ENCODE measurements around the gene MGAT5B. TPM values are rescaled to one million over a fixed set of nuclear protein-coding genes. Genes with fewer than 3 reads are reported as not detected.

The MGAT5B gene
- total and polyA plus RNA-seq, 4 donors: 0.02 to 0.25 TPM; not detected in 2

GRCh38 chr17:76940738-76941350 is 72.6 kb downstream of the MGAT5B start:
- TF ChIP-seq ZBTB33 (IDR thresholded peaks at IDR 0.05) (no peak), RXRA (IDR thresholded peaks at IDR 0.05) (no peak), GABPA (IDR thresholded peaks at IDR 0.05 in 1 of 2, conservative IDR thresholded peaks at IDR 0.05 in 1 of 2) (no peak), CTCF (IDR thresholded peaks at IDR 0.05; ENCODE audit: low read depth, low read length, missing input control) (no peak), HNF4G (IDR thresholded peaks at IDR 0.05) (no peak), YY1 (IDR thresholded peaks at IDR 0.05) (no peak), MAX (IDR thresholded peaks at IDR 0.05) (no peak), NR2F2 (IDR thresholded peaks at IDR 0.05) (no peak), RAD21 (IDR thresholded peaks at IDR 0.05) (no peak), FOXA2 (IDR thresholded peaks at IDR 0.05) (no peak), HNF4A (conservative IDR thresholded peaks at IDR 0.05) (no peak), TAF1 (conservative IDR thresholded peaks at IDR 0.05) (no peak)
- Histone ChIP-seq H3K4me1 (ENCODE audit: control insufficient read depth in 4 of 4, insufficient read depth in 4 of 4, low read length in 3 of 4) (no peaks in the 10 kb centered on the region), H3K36me3 (ENCODE audit: control insufficient read depth in 4 of 4, insufficient read depth in 3 of 4, low read depth in 1 of 4, low read length in 3 of 4) (no peaks in the 10 kb centered on the region), H3K9ac (ENCODE audit: low read depth in 1 of 2, low read length in 2 of 2) (no peak overlapping the region), H3K27ac (ENCODE audit: low read depth in 1 of 2, low read length in 2 of 2) (no peak overlapping the region), H3K27me3 (ENCODE audit: control insufficient read depth in 4 of 4, insufficient read depth in 4 of 4, low read length in 3 of 4) (peaks cover 0 to 2% (median under 1%) of the 10 kb centered on the region in 4 donors), H3K4me3 (ENCODE audit: low read depth in 1 of 3, low read length in 3 of 3) (no peak overlapping the region), H3K9me3 (ENCODE audit: control insufficient read depth in 4 of 4, low read length in 3 of 4) (no peaks in the 10 kb centered on the region)
- 86% methylated on average over 13 of the region's 13 CpGs for WGBS
- DNase-seq (ENCODE audit: low spot score): no peak

- H3K4me3 ChIP-seq (ENCODE audit: low read depth in 1 of 3, low read length in 3 of 3): no peak overlapping the region
- H3K9me3 ChIP-seq (ENCODE audit: control insufficient read depth in 4 of 4, low read length in 3 of 4): no peaks in the 10 kb centered on the region
- no peak for TF ChIP-seq YY1 (IDR thresholded peaks at IDR 0.05)
- no peak for TF ChIP-seq RAD21 (IDR thresholded peaks at IDR 0.05)
- no peak for TF ChIP-seq TAF1 (conservative IDR thresholded peaks at IDR 0.05)
- TF ChIP-seq FOXA1 (IDR thresholded peaks at IDR 0.05): no peak
- no peak for TF ChIP-seq ATF3 (IDR thresholded peaks at IDR 0.05)
- no peaks in the 10 kb centered on the region for H3K36me3 ChIP-seq (ENCODE audit: control insufficient read depth in 4 of 4, insufficient read depth in 3 of 4, low read depth in 1 of 4, low read length in 3 of 4)
- DNase-seq (ENCODE audit: low spot score): no peak
- peaks cover 0 to 2% (median under 1%) of the 10 kb centered on the region in 4 donors for H3K27me3 ChIP-seq (ENCODE audit: control insufficient read depth in 4 of 4, insufficient read depth in 4 of 4, low read length in 3 of 4)
- no peaks in the 10 kb centered on the region for H3K4me1 ChIP-seq (ENCODE audit: control insufficient read depth in 4 of 4, insufficient read depth in 4 of 4, low read length in 3 of 4)
- H3K27ac ChIP-seq (ENCODE audit: low read depth in 1 of 2, low read length in 2 of 2): no peak overlapping the region
- WGBS: 72% methylated on average over 7 of the region's 7 CpGs
- no peak overlapping the region for H3K9ac ChIP-seq (ENCODE audit: low read depth in 1 of 2, low read length in 2 of 2)
Observed at GRCh38 chr17:76943202-76943601, 75.0 kb downstream of the MGAT5B start.

GRCh38 chr17:76943781-76944213 is 75.6 kb downstream of the MGAT5B start:
- DNase-seq (ENCODE audit: low spot score): no peak
- Histone ChIP-seq H3K27me3 (ENCODE audit: control insufficient read depth in 4 of 4, insufficient read depth in 4 of 4, low read length in 3 of 4) (peaks cover 0 to 2% (median under 1%) of the 10 kb centered on the region in 4 donors), H3K4me3 (ENCODE audit: low read depth in 1 of 3, low read length in 3 of 3) (no peak overlapping the region), H3K9ac (ENCODE audit: low read depth in 1 of 2, low read length in 2 of 2) (no peak overlapping the region), H3K36me3 (ENCODE audit: control insufficient read depth in 4 of 4, insufficient read depth in 3 of 4, low read depth in 1 of 4, low read length in 3 of 4) (no peaks in the 10 kb centered on the region), H3K27ac (ENCODE audit: low read depth in 1 of 2, low read length in 2 of 2) (no peak overlapping the region), H3K4me1 (ENCODE audit: control insufficient read depth in 4 of 4, insufficient read depth in 4 of 4, low read length in 3 of 4) (no peaks in the 10 kb centered on the region), H3K9me3 (ENCODE audit: control insufficient read depth in 4 of 4, low read length in 3 of 4) (no peaks in the 10 kb centered on the region)
- 66% methylated on average over 9 of the region's 9 CpGs for WGBS
- no peak for TF ChIP-seq HNF4A (conservative IDR thresholded peaks at IDR 0.05)
- no peak for TF ChIP-seq EGR1 (IDR thresholded peaks at IDR 0.05; ENCODE audit: low read depth in 2 of 2)
- TF ChIP-seq ATF3 (IDR thresholded peaks at IDR 0.05): no peak
- no peak for TF ChIP-seq ZBTB33 (IDR thresholded peaks at IDR 0.05)
- no peak for TF ChIP-seq CTCF (IDR thresholded peaks at IDR 0.05; ENCODE audit: low read depth, low read length, missing input control)
- TF ChIP-seq FOXA2 (IDR thresholded peaks at IDR 0.05): no peak
- TF ChIP-seq SP1 (IDR thresholded peaks at IDR 0.05): no peak
- TF ChIP-seq HNF4G (IDR thresholded peaks at IDR 0.05): no peak
- TF ChIP-seq JUND (IDR thresholded peaks at IDR 0.05): no peak
